SK-N-DZ (cell line): ENCODE measurements around the gene ALDH1L1.
"Not testable (repeated sequence)": the region's sequence is repeated elsewhere in the genome, so short reads cannot be mapped to it uniquely, and the experiment has no call there.

Experiments used
- DNase-seq: peaks from one replicate; pipeline ENCODE4 v3.0.0-alpha.2; 2015; ENCODE audit warnings: low spot score

ALDH1L1 gene

GRCh38 chr3:126106336-126107202 lies 73.8 kb downstream of the ALDH1L1 start:
- no peak for DNase-seq

GRCh38 chr3:126105691-126106187 lies 74.6 kb downstream of the ALDH1L1 start:
- DNase-seq, result no peak

- DNase-seq, result no peak
Observed at GRCh38 chr3:126104742-126105605, 75.4 kb downstream of the ALDH1L1 start.

- no peak for DNase-seq
Observed at GRCh38 chr3:126104028-126104635, 76.3 kb downstream of the ALDH1L1 start.

- DNase-seq, result no peak
Observed at GRCh38 chr3:126103121-126104027, 77.0 kb downstream of the ALDH1L1 start.

- no peak for DNase-seq
Observed at GRCh38 chr3:126102530-126102951, 77.8 kb downstream of the ALDH1L1 start.

GRCh38 chr3:126102011-126102410 lies 78.4 kb downstream of the ALDH1L1 start:
- DNase-seq, result no peak

GRCh38 chr3:126101521-126101982 lies 78.8 kb downstream of the ALDH1L1 start:
- DNase-seq, result no peak

- DNase-seq, result peak; percentile 32
Observed at GRCh38 chr3:126100634-126101301, 79.6 kb downstream of the ALDH1L1 start.

- DNase-seq, result no peak
Observed at GRCh38 chr3:126100269-126100633, 80.1 kb downstream of the ALDH1L1 start.

- no peak for DNase-seq
Observed at GRCh38 chr3:126098391-126098858, 82.0 kb downstream of the ALDH1L1 start.

GRCh38 chr3:126097801-126098200 lies 82.6 kb downstream of the ALDH1L1 start:
- no peak for DNase-seq

- not testable (repeated sequence) for DNase-seq
Observed at GRCh38 chr3:126096274-126096673, 84.1 kb downstream of the ALDH1L1 start.

- not testable (repeated sequence) for DNase-seq
Observed at GRCh38 chr3:126092128-126092527, 88.3 kb downstream of the ALDH1L1 start.

- DNase-seq, result no peak
Observed at GRCh38 chr3:126087552-126088175, 92.7 kb downstream of the ALDH1L1 start.

- DNase-seq, result no peak
Observed at GRCh38 chr3:126085841-126086240, 94.5 kb downstream of the ALDH1L1 start.

GRCh38 chr3:126085276-126085675 lies 95.1 kb downstream of the ALDH1L1 start:
- DNase-seq, result no peak

GRCh38 chr3:126084768-126085180 lies 95.6 kb downstream of the ALDH1L1 start:
- DNase-seq, result no peak
